NT2/D1 (cell line): Measurements from ENCODE around the gene ROR1.

Experiments used
- SUZ12 ChIP-seq: IDR thresholded peaks from 2 replicates; pipeline ENCODE4 v1.6.1; 2011; ENCODE audit not compliant: insufficient read length, insufficient read depth; ENCODE audit errors: extremely low read depth
- YY1 ChIP-seq: IDR thresholded peaks from 2 replicates; pipeline ENCODE4 v1.6.1; 2011; ENCODE audit not compliant: insufficient read length, insufficient read depth
- ZNF274 ChIP-seq: IDR thresholded peaks from 2 replicates; pipeline ENCODE4 v1.6.1; 2011; ENCODE audit warnings: mild to moderate bottlenecking, low read depth, low read length

DNA sequence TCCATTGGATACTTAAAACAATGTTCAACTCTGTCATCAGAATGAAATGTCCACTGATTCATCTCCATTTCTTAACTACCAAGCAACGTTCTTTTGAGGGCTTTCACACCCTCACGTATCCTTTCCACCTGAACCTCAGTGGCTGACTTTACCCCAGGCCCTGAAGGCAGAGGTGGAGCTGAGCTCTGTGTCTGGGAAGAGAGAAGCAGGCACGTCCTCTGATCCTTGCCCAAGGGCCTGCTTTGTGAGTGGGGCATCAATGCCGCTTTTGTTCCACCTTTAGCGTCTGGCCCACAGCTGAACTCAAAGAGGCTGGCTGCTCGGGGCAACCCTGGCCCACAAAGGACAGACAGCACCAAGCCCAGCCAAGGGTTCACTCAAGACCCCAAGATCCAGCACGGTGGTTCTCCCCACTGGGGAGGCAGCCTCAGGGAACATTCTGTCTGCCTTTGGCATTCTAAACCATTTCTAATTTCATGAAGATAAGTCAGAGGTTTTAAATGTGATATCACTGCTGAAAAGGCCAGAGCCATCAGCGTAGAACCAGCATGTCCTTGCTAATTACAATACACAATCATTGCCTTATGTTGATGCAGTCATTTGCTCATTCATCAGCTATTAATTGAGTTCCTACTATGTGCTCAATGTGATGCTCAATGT is 303.6 kb downstream of the ROR1 start:
- TF ChIP-seq ZNF274 (no peak), YY1 (no peak), SUZ12 (no peak)
